MM.1S (cell line): ENCODE data around the gene LRPPRC.

Source experiments
- DNase-seq: peaks from one replicate; pipeline ENCODE4 v3.0.0-alpha.2; 2015
- H2AFZ ChIP-seq: fragments of 300-600 bp; sonication (generic); 2 replicates; pipeline ENCODE4 v1.6.0; 2016; ENCODE audit warnings: antibody characterized with exemption, low read length
- H3F3A ChIP-seq: fragments of 300-600 bp; sonication (generic); 2 replicates; pipeline ENCODE4 v1.6.1; 2016; ENCODE audit warnings: mild to moderate bottlenecking, antibody characterized with exemption, low read length, moderate library complexity, mixed read lengths; ENCODE audit not compliant: insufficient read depth
- H3K27ac ChIP-seq: fragments of 300-600 bp; sonication (generic); 2 replicates; pipeline ENCODE4 v1.5.1; 2016; ENCODE audit warnings: mild to moderate bottlenecking, low read length
- H3K27me3 ChIP-seq: fragments of 300-600 bp; sonication (generic); replicated peaks from 2 replicates; pipeline ENCODE4 v1.6.0; 2016; ENCODE audit warnings: low read length; ENCODE audit not compliant: insufficient read depth
- H3K36me3 ChIP-seq: fragments of 300-600 bp; sonication (generic); replicated peaks from 2 replicates; pipeline ENCODE4 v1.6.1; 2016; ENCODE audit warnings: mild to moderate bottlenecking, low read length, mixed read lengths; ENCODE audit not compliant: insufficient read depth
- H3K4me1 ChIP-seq: fragments of 300-600 bp; sonication (generic); 2 replicates; pipeline ENCODE4 v1.6.1; 2016; ENCODE audit warnings: low read length, mixed read lengths
- H3K4me2 ChIP-seq: fragments of 300-600 bp; sonication (generic); 2 replicates; pipeline ENCODE4 v1.6.0; 2016; ENCODE audit warnings: low read depth, low read length
- H3K4me3 ChIP-seq: fragments of 300-600 bp; sonication (generic); 2 replicates; pipeline ENCODE4 v1.5.1; 2016; ENCODE audit warnings: low read length, mixed read lengths
- H3K79me2 ChIP-seq: fragments of 300-600 bp; sonication (generic); 2 replicates; pipeline ENCODE4 v1.6.1; 2016; ENCODE audit warnings: mixed run types, low read length, mixed read lengths
- H3K9ac ChIP-seq: fragments of 300-600 bp; sonication (generic); 2 replicates; pipeline ENCODE4 v1.6.1; 2016; ENCODE audit warnings: low read length, mixed read lengths
- H3K9me2 ChIP-seq: fragments of 300-600 bp; sonication (generic); replicated peaks from 2 replicates; pipeline ENCODE4 v1.6.1; 2016; ENCODE audit warnings: mild to moderate bottlenecking, low read length, mixed read lengths; ENCODE audit not compliant: insufficient read depth
- H3K9me3 ChIP-seq: fragments of 300-600 bp; sonication (generic); replicated peaks from 2 replicates; pipeline ENCODE4 v1.6.1; 2016; ENCODE audit warnings: mild to moderate bottlenecking, low read length, mixed read lengths; ENCODE audit not compliant: insufficient read depth
- H4K20me1 ChIP-seq: fragments of 300-600 bp; sonication (generic); 2 replicates; pipeline ENCODE4 v1.6.1; 2016; ENCODE audit warnings: mild to moderate bottlenecking, low read length, moderate library complexity, mixed read lengths; ENCODE audit not compliant: insufficient read depth
- EZH2 ChIP-seq: fragments of 300-600 bp; sonication (generic); optimal IDR thresholded peaks from 2 replicates; pipeline ENCODE3; 2017; ENCODE audit warnings: low read depth, mild to moderate bottlenecking, antibody characterized with exemption, low read length, mixed read lengths
- EZH2phosphoT487 ChIP-seq: fragments of 300-600 bp; sonication (generic); IDR thresholded peaks from 2 replicates; pipeline ENCODE4 v1.6.1; 2018; ENCODE audit warnings: antibody characterized with exemption, low read length
- TF ChIP-seq, protein P1 (sequence below): fragments of 300-600 bp; sonication (generic); IDR thresholded peaks from 2 replicates; pipeline ENCODE4 v1.5.1; 2016; ENCODE audit warnings: antibody characterized with exemption, low read length, mixed read lengths

The LRPPRC gene

DNA sequence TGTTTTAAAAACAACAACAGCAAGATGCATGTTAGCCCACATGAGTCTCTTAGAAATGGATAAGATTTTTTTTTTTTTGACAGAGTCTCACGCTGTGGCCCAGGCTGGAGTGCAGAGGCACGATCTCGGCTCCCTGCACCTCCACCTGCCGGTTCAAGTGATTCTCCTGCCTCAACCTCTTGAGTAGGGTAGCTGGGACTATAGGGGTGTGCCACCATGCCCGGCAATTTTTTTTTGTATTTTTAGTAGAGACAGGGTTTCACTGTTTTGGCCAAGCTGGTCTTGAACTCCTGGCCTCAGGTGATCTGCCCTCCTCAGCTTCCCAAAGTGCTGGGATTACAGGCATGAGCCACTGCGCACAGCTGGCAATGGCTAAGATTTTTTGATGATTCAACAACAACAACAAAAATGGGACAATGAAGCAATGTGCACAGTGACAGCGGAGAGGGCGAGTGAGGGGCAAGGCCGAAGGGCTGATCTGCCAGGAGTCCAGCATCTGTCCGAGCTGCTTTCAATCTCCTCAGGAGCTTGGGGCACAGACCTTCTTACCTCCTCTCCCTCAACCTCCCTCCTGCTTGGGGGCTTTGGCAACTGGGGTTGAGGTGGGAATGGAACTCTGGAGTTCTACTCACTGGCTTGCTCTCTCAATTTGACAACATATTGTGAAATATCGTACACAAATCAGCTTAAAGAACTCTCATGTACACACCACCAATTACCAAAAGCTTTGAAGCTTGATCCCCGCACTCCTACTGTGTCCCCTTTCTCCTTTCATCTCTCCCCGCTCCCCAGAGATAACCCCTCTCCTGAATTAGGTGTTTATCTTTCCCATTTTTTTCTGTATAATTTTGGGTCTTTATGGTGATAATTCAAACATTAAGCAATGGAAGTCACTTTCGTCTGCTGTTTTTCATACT is 153.6 kb downstream of the LRPPRC start:
- no peak overlapping the region for H3K4me3 ChIP-seq
- H3F3A ChIP-seq = no peaks in the 10 kb centered on the region
- H3K4me1 ChIP-seq = no peaks in the 10 kb centered on the region
- no peaks in the 10 kb centered on the region for H3K27me3 ChIP-seq
- no peak overlapping the region for H3K9ac ChIP-seq
- H3K9me2 ChIP-seq = no peaks in the 10 kb centered on the region
- H3K36me3 ChIP-seq = no peaks in the 10 kb centered on the region
- H3K4me2 ChIP-seq = no peak overlapping the region
- no peaks in the 10 kb centered on the region for H4K20me1 ChIP-seq
- DNase-seq = no peak
- H3K9me3 ChIP-seq = no peaks in the 10 kb centered on the region
- TF ChIP-seq EZH2 (no peak), EZH2phosphoT487 (no peak)
- TF ChIP-seq, protein P1, sequence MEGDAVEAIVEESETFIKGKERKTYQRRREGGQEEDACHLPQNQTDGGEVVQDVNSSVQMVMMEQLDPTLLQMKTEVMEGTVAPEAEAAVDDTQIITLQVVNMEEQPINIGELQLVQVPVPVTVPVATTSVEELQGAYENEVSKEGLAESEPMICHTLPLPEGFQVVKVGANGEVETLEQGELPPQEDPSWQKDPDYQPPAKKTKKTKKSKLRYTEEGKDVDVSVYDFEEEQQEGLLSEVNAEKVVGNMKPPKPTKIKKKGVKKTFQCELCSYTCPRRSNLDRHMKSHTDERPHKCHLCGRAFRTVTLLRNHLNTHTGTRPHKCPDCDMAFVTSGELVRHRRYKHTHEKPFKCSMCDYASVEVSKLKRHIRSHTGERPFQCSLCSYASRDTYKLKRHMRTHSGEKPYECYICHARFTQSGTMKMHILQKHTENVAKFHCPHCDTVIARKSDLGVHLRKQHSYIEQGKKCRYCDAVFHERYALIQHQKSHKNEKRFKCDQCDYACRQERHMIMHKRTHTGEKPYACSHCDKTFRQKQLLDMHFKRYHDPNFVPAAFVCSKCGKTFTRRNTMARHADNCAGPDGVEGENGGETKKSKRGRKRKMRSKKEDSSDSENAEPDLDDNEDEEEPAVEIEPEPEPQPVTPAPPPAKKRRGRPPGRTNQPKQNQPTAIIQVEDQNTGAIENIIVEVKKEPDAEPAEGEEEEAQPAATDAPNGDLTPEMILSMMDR = no peak
- no peaks in the 10 kb centered on the region for H3K79me2 ChIP-seq
- no peak overlapping the region for H3K27ac ChIP-seq
- H2AFZ ChIP-seq = no peak overlapping the region

DNA sequence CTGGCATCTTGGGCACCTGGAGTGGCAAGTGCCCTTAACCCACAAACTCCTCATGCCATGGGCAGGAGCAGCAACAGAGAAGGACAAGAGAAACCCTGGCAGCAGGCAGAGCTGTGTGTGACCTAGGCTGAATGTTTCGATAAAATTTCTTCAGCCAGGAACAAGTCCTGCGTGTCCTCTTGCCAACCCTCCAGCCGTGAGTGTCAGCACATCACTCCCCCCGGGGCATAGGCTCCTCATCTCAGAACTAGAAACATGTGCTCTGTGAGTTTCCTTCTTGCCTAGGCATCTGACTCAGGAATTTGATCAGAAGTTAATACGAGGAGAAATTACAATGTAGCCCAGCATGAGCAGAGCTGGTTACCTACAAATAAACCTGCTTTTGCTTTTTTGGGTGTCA is 154.8 kb downstream of the LRPPRC start:
- H3K9me3 ChIP-seq = no peaks in the 10 kb centered on the region
- no peaks in the 10 kb centered on the region for H3K4me1 ChIP-seq
- H3K27ac ChIP-seq = no peak overlapping the region
- H3K9ac ChIP-seq = no peak overlapping the region
- H3K4me3 ChIP-seq = no peak overlapping the region
- no peak overlapping the region for H3K4me2 ChIP-seq
- DNase-seq = no peak
- no peaks in the 10 kb centered on the region for H3F3A ChIP-seq
- H4K20me1 ChIP-seq = no peaks in the 10 kb centered on the region
- no peak for TF ChIP-seq EZH2phosphoT487
- no peak for TF ChIP-seq EZH2
- TF ChIP-seq, protein P1 = no peak
- H3K79me2 ChIP-seq = no peaks in the 10 kb centered on the region
- no peaks in the 10 kb centered on the region for H3K36me3 ChIP-seq
- no peaks in the 10 kb centered on the region for H3K9me2 ChIP-seq
- no peaks in the 10 kb centered on the region for H3K27me3 ChIP-seq
- H2AFZ ChIP-seq = no peak overlapping the region

DNA sequence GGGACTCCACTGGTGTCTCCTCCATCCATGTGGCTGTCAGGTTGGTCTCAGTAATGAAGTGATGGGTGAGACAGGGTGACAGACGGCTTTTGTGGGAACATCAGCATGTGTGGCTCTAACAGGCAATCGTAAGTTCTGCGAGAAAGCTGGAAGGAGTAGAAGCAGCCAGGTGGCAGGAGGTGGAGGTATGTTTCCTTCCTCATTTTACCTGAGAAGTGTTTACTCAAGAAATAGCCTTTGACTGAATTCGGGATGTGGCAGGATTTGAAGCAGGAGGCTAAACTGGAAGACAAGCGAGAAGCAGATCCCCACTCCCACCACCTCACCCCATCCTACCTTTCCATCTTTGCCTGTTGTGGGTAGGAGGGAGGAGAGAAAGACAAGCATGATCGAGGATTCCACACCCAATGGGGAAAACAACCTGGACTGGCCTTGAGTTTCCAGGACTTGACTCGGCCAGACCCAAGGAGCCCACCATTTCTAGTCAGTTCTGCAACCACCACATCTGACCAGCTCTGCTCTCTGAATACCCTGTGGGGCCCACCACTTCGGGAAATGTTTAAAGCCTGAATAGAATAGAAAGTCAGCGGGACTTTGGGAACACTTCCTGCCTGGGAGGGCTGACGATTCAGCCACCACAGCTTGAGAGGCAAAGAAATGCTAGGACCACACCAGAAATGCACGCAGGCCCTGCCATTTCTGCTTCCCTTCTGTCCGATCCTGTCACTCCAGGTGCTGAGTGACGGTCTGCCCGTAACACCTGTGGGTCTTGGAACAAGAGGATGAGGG is 155.8 kb downstream of the LRPPRC start:
- Histone ChIP-seq H3K27ac (no peak overlapping the region), H4K20me1 (no peaks in the 10 kb centered on the region), H3K79me2 (no peaks in the 10 kb centered on the region), H3K27me3 (no peaks in the 10 kb centered on the region), H3K36me3 (no peaks in the 10 kb centered on the region), H3K9ac (no peak overlapping the region), H3K4me2 (no peak overlapping the region), H3K4me3 (no peak overlapping the region), H3K9me2 (no peaks in the 10 kb centered on the region), H2AFZ (no peak overlapping the region), H3K9me3 (no peaks in the 10 kb centered on the region), H3K4me1 (no peaks in the 10 kb centered on the region), H3F3A (no peaks in the 10 kb centered on the region)
- TF ChIP-seq, protein P1 = no peak
- TF ChIP-seq EZH2phosphoT487 (no peak), EZH2 (no peak)
- DNase-seq = no peak
